ENCODE measurements around the gene MSI2.

DNA sequence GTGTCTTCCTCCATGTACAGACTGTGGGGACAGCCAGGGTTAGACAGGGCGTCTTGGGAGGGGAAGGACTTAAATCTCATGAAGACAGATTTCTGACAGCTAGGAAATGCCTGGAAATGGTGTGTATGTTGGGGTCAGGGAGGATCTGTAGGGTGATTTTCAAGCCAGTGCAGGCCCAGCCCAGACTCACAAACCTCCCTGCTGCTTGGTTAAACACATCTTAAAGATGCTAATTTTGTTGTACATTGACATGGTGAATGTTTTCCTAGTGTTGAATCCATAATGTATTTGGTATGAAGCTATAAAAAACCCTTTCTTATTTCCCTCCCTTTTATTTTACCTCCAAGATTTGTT, 250.4 kb downstream of the MSI2 start:
- TF ChIP-seq CEBPB (IDR thresholded peaks at IDR 0.05), result no peak
- TF ChIP-seq RAD21 (IDR thresholded peaks at IDR 0.05; ENCODE audit: low read depth), result no peak
- TF ChIP-seq TEAD4 (IDR thresholded peaks at IDR 0.05), result no peak
- TF ChIP-seq FOXM1 (IDR thresholded peaks at IDR 0.05; ENCODE audit: borderline replicate concordance, low read depth), result no peak
- TF ChIP-seq NFIC (IDR thresholded peaks at IDR 0.05), result no peak
- TF ChIP-seq, protein P1, sequence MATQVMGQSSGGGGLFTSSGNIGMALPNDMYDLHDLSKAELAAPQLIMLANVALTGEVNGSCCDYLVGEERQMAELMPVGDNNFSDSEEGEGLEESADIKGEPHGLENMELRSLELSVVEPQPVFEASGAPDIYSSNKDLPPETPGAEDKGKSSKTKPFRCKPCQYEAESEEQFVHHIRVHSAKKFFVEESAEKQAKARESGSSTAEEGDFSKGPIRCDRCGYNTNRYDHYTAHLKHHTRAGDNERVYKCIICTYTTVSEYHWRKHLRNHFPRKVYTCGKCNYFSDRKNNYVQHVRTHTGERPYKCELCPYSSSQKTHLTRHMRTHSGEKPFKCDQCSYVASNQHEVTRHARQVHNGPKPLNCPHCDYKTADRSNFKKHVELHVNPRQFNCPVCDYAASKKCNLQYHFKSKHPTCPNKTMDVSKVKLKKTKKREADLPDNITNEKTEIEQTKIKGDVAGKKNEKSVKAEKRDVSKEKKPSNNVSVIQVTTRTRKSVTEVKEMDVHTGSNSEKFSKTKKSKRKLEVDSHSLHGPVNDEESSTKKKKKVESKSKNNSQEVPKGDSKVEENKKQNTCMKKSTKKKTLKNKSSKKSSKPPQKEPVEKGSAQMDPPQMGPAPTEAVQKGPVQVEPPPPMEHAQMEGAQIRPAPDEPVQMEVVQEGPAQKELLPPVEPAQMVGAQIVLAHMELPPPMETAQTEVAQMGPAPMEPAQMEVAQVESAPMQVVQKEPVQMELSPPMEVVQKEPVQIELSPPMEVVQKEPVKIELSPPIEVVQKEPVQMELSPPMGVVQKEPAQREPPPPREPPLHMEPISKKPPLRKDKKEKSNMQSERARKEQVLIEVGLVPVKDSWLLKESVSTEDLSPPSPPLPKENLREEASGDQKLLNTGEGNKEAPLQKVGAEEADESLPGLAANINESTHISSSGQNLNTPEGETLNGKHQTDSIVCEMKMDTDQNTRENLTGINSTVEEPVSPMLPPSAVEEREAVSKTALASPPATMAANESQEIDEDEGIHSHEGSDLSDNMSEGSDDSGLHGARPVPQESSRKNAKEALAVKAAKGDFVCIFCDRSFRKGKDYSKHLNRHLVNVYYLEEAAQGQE (IDR thresholded peaks at IDR 0.05; ENCODE audit: low read depth), result no peak
- no peak for TF ChIP-seq TAF1 (IDR thresholded peaks at IDR 0.05; ENCODE audit: low read depth)

Measured in Ishikawa (cell line).